ENCODE results near the gene CLMN. TPM values are rescaled to one million over a fixed set of nuclear protein-coding genes. Genes with fewer than 3 reads are reported as not detected.

Gene CLMN
- total and polyA plus RNA-seq, 2 of the 4 experiments (the other 2 are of a cell fraction) = 0.10 to 0.18 TPM

DNA sequence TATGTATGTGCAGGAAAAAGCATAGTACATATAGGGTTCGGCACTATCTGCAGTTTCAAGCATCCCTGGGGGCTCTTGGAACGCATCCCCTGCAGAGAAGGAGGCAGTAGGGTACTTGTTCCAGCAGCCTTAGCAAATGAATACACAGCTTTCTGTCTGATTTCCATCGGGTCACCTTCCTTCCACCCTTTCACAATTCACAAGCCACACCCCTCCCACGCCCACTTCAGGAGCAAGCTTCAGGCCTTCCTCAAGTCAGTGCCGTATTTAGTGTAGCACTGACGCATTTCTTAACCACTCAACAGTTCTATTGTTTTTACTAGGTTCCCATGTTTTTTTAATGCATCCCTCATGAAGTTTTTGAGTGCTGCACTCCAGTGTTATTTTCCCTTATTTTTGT is 64.2 kb downstream of the CLMN start:
- no peaks in the 10 kb centered on the region for H4K20me1 ChIP-seq (ENCODE audit: insufficient read depth, low read length)
- CTCF ChIA-PET = no interaction called here
- H3K14ac ChIP-seq (replicated peaks; ENCODE audit: low read depth, low read length) = no peak overlapping the region
- no peaks in the 10 kb centered on the region for H3K79me1 ChIP-seq (ENCODE audit: low read depth in 1 of 2, low read length in 2 of 2)
- H3K9me1 ChIP-seq (ENCODE audit: insufficient read depth, low read length) = no peaks in the 10 kb centered on the region
- intact Hi-C loops (cut with micrococcal nuclease) = no loop called here
- no peak overlapping the region for H2BK20ac ChIP-seq (ENCODE audit: low read depth, low read length)
- H3K9ac ChIP-seq (ENCODE audit: low read depth, low read length) = no peak overlapping the region
- in situ Hi-C loops (cut with MboI; ENCODE audit: low sequenced_read_pairs) = no loop called here
- no peak overlapping the region for H3K4ac ChIP-seq (ENCODE audit: low read depth, low read length)
- no peaks in the 10 kb centered on the region for H3K27me3 ChIP-seq (ENCODE audit: control insufficient read depth, insufficient read depth, low read length)
- no TSS peak for BruUV-seq (replicated peaks)
- ATAC-seq (ENCODE audit: low read depth) (no peak), DNase-seq (peak; percentile 1)
- H2BK15ac ChIP-seq (ENCODE audit: low read depth, low read length) = no peak overlapping the region
- H2AFZ ChIP-seq (replicated peaks; ENCODE audit: low read length, poor library complexity) = no peak overlapping the region
- H3K27ac ChIP-seq (ENCODE audit: insufficient read depth, low read length) = no peak overlapping the region
- no peak overlapping the region for H2BK120ac ChIP-seq (ENCODE audit: low read depth, low read length)
- POLR2A ChIA-PET (ENCODE audit: unreplicated experiment) = no interaction called here
- no peak overlapping the region for H4K5ac ChIP-seq (ENCODE audit: low read depth, low read length)
- no peak overlapping the region for H2BK5ac ChIP-seq (ENCODE audit: low read depth, low read length, poor library complexity, severe bottlenecking)
- H2AK5ac ChIP-seq (ENCODE audit: low read depth, low read length) = no peak overlapping the region
- dilution Hi-C loops (cut with HindIII; ENCODE audit: low sequenced_read_pairs, unreplicated experiment) = no loop called here
- no peak for TF ChIP-seq CHD1 (IDR thresholded peaks at IDR 0.05; ENCODE audit: low read depth, low read length)
- TF ChIP-seq POLR2A (IDR thresholded peaks at IDR 0.05; ENCODE audit: low read depth, low read length) = no peak
- no peak overlapping the region for H2AK9ac ChIP-seq (replicated peaks; ENCODE audit: low read depth, low read length, poor library complexity)
- H3K4me3 ChIP-seq (ENCODE audit: insufficient read depth, low read depth, low read length) = no peak overlapping the region
- H3K9me3 ChIP-seq (ENCODE audit: control insufficient read depth, insufficient read depth, low read length) = no peaks in the 10 kb centered on the region; the same call in 1 of the 2 replicates
- no peak overlapping the region for H3K23ac ChIP-seq (ENCODE audit: low read depth, low read length)
- no peaks in the 10 kb centered on the region for H3K4me1 ChIP-seq (ENCODE audit: control insufficient read depth, insufficient read depth, low read length)
- no peak overlapping the region for H3K56ac ChIP-seq (ENCODE audit: extremely low read depth, insufficient read depth, low read length)
- no peak overlapping the region for H4K91ac ChIP-seq (ENCODE audit: insufficient read depth, low read depth, low read length)
- H4K8ac ChIP-seq (ENCODE audit: low read depth in 2 of 2, low read length in 2 of 2) = no peak overlapping the region
- WGBS, 2 experiments (ENCODE audit: extremely low coverage in 2 of 2, insufficient read length in 1 of 2) = 8% methylated on average over 2 of the region's 6 CpGs; no CpG with 5 or more reads in 1 of the 2 experiments
- H3K4me2 ChIP-seq (ENCODE audit: low read depth, low read length) = no peak overlapping the region
- no peaks in the 10 kb centered on the region for H3K36me3 ChIP-seq (ENCODE audit: control insufficient read depth, insufficient read depth, low read length)
- no peak overlapping the region for H3K18ac ChIP-seq (ENCODE audit: low read depth, low read length)

All from IMR-90 (cell line).